GM18517 (cell line): ENCODE measurements around the gene PTGS1.
"Not testable (repeated sequence)": the region's sequence is repeated elsewhere in the genome, so short reads cannot be mapped to it uniquely, and the experiment has no call there.

Source experiments
- ATAC-seq: cut with Tn5 transposase; IDR thresholded peaks from one replicate; pipeline ENCODE4 v1.9.1; 2021; ENCODE audit warnings: mild to moderate bottlenecking, moderate library complexity; ENCODE audit not compliant: unreplicated experiment

PTGS1 gene

DNA sequence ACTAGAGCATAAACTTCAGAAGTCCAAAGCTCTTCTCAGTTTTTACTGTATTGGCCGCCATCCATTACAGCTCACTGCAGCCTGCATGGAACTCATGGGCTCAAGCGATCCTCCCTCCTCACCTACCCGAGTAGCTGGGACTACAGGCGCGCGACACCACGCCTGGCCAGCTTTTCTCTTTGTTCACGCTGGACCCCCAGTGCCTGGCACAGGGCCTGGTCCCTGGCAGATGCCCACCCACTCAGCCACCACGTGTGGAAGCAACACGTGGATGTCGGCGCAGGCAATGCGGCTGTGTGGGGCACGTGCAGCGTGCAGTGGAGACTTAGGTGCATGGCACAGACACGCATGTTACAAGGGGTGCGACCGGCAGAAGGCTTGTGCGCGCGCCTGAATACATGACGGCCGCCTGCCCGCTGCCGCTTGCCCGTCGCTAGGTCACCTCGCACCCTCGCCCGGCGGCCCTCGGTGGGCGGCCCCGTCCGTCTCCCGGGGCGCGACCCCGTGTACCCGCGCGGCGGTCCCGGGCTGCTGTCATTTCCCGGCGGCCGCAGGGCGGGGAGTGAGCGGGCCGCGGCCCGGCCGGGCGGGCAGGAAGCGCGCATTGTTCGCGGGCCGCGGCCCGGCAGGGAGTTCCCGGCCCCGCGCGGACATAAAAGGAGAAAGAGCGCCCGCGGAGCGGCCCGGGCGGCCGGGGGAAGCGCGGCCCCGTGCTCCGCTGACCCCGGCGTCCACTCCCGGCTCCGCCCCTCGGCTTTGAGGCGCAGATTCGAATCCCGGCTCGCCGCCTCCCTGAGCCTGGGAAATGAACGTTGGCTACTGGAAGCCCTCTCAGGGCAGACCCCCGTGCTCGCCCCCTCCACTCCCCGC, 24.1 kb upstream of the PTGS1 start:
- no peak for ATAC-seq

DNA sequence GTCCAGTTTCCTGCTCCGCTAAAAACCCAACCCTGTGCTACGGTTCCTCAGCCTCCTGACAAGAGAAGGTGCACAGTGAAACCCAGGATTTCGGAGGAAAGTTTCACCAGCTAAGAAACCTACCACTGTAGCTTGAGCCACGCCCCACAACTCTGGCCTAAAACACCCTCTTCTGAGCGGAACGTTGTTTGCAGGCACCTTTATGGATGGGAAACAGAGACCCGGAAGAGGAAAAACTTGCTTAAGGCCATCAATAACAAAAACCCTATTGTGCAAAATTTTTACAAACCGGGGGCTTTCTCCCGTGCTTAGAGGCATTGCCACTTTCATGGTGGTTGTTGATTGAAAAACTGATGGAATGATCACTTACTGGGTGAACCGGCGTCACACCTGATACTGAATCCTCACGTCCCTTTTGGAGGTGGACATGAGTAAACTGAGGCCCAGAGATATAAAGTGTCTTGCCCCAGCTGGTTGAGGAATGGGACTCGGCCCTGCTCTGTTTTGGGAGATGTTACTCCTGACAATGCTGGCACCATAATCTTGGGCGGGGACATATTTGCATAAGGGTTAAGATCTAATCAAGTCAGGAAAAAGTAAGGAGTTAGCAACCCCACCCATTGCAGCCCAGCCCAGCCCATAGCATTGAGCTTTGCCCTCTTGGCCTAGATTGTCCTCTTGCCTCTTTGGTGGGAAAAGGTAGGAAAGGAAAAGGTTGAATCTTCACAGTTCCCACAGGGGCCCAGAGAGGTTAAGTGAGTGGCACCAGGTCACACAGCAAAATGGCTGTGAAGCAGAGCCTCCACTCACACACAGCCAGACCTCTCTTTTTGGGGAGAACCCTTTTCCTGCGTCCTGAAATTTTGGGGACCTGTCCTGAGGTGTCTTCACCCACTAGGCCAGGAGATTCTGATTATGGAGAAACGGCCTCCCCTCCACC, 23.2 kb upstream of the PTGS1 start:
- no peak for ATAC-seq

DNA sequence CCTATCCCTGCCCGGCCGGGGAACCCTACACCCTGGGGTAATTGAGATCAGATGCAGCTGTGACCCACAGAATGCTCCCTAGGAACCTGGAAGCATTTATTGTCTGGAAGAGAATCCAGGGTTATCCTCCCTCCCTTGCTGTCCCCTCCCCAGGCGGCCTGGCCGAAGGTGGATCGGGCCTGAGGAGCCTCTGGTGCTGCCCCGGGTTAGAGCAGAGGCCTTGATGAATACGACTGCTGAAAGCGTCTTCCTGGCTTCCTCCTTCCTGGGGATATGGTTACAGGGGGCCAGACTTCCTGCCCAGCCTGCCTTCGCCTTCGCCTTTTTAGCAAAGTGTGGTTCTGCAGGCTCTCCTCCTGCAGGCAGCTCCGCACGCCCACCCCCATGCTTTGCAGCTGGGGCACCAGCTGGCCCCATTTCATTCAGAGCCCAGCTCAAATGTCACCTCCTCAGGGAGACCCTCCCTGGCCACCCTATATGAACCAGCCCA, 22.5 kb upstream of the PTGS1 start:
- ATAC-seq: no peak

DNA sequence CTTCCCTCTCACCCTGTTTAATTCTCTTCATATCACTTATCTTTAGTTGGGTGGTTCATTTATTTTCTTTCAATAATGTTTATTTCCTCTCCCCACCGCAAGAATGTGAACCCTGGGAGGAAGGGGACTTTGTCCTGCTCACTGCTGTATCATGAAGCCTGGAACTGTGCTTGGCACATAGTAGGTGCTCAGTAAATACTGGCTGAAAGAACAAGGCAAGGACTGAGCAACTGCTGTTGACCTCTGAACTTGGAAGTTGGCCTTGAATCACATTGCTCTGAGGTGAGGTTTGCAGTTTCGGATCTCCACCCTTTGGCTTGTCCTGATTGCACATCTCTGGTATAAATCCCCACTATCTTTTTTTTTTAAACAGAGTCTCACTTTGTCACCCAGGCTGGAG, 22.0 kb upstream of the PTGS1 start:
- no peak for ATAC-seq

DNA sequence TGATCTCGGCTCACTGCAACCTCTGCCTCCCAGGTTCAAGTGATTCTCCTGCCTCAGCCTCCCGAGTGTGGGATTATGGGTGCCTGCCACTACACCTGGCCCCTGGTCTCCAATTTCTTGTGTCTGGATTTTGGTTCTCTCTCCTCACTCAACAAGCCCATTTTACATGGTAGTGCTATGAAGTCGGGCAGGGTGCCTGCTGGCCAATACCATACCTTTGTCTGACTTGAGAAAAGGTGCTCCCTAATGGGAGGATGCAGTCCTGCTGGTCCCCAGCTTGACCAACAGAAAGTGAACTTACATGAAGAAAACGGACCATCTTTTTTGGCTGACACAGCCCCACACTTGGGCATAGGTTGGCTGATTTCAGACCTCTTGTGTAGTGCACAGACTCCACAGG, 21.6 kb upstream of the PTGS1 start:
- ATAC-seq: no peak

DNA sequence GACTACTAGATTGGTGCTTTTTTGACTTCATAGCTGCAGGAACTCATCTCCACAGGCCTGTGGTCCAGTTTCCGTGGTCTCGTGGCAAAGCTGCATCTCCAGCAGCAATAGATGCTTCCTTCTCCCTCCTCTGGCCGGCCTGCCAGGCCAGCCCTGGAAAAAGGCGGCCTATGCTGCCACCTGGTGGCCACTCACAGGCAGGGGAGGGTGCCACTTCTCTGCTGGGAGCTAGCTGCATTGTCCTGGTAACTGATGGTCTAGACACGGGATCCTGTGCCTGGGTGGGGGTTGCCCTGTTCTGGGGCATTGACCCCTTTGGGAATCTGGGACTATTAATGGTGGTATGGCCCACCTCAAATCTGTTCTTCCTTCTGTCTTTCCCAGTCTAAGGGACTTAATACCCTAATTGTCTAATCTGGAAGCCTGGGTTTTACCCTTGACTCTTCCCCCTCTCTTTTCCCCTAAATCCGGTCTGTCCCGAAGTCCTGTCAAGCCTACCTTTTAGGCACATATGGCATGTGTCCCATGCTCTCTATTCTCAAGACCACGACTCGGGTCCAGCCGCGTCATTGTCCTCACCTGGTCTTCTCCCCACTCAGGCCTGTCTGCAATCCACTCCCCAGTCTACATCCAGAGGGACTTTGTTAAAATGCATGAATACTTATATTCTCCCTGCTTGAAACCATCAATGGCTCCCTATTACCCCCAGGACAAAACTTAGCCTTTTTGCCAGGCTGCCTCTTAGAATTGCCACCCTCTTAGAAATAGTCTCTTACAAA, 20.1 kb upstream of the PTGS1 start:
- ATAC-seq: no peak

DNA sequence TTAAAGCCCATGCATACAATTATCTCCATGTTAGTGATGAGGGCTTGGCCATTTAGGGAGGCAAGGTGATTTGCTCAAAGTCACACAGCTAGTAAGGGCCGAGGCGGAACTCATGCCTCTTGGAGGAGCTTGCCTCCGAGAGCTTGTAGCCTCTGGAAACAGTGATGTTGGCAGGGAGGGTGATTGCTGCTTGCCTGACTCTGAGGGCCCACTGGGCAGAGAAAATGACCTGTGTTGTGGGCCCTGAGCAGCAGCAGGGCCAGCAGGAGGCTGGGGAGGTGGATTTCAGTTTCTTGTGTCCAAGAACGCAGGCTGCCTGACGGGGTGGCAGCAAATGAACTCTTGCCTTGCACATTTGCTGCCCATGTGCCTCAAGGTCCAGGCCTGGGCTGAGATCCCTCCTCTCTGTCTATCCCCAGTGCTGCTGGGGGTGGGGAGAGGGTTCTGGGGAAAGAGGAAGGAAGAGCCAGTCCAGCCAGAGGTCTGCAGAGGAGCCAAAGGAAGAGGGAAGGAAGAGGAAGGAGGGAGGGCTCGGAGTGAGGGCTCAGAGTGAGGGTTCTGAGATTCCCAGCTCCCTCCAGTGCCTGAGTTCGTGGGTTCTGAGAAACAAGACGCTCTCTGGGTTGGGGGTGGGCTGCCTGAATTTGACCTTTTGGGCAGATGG, 16.2 kb upstream of the PTGS1 start:
- ATAC-seq: no peak

DNA sequence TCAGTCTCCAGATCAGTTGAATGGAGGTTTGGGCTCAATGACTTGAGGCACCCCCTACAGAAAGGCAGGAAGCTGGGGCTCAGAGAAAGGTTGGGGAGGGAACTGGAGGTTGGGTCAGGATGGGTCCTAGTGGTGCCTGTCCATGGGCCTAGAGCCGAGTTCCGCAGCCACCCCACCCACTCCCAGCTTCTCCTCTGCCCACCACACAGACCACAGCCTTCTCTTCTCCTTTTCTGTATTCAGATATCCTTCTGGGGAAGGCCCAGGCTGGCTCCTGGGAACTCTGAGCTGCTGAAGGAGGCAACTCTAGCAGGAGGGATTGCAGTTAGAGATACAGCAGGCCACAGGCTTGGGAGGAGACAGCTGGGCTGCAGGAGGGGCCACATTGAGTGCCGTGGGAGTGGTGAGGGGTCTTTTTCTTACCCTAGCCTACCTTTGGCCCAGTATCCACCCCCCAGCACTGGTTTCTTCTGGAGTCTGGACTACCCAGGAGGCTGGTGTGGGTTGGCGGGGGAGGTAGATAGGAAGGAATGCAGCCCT, 15.4 kb upstream of the PTGS1 start:
- no peak for ATAC-seq

DNA sequence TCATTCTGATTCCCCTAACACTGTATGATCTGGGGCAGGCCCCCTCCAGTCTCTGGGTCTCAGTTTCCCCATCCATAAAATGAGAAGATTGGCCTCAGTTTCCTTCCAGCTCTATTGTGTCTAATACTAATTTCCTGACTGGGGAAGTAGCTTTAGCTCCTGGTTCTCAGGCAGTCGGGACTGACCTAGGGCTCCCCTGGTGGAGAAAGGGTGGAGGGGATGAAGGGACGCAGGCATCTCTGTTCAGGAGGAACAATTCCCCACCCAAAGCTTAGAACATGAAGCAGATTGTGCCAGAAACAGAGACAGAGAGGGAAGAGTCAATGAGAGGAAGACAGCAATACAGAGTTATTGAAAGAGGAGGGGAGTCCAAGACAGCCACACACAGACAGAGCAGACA, 14.2 kb upstream of the PTGS1 start:
- ATAC-seq: no peak

DNA sequence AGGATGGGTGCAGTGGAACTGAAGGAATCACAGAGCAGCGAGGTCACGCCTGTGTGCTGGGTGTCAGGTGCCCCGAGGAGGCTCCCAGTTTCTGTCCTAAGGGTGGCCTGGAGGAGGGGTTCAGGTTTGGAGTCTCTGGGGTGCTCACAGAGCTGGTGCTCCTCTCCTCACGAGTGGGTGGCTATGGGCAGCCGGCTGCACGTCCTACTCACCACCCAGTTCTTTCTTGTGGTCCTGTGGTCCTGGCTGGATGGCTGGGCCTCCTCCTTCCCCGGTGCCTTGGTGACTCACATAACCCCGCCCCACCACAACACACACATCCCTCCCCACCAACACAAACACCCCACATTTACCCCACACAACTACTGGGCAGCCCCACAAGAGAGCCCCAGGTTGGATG, 9.9 kb upstream of the PTGS1 start:
- no peak for ATAC-seq

DNA sequence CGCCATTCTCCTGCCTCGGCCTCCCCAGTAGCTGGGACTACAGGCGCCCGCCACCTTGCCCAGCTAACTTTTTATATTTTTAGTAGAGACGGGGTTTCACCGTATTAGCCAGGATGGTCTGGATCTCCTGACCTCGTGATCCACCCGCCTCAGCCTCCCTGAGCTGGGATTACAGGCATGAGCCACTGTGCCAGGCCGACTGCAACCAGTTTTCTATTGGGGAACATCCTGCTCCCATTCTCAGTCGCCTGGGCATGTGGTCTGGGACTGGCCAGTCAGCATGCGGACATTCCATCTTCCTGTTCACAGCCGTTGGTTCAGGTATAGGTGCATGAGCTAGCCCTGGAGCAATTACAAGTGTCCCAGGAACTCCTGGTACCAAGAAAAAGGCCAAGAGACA, 7.7 kb upstream of the PTGS1 start:
- not testable (repeated sequence) for ATAC-seq

DNA sequence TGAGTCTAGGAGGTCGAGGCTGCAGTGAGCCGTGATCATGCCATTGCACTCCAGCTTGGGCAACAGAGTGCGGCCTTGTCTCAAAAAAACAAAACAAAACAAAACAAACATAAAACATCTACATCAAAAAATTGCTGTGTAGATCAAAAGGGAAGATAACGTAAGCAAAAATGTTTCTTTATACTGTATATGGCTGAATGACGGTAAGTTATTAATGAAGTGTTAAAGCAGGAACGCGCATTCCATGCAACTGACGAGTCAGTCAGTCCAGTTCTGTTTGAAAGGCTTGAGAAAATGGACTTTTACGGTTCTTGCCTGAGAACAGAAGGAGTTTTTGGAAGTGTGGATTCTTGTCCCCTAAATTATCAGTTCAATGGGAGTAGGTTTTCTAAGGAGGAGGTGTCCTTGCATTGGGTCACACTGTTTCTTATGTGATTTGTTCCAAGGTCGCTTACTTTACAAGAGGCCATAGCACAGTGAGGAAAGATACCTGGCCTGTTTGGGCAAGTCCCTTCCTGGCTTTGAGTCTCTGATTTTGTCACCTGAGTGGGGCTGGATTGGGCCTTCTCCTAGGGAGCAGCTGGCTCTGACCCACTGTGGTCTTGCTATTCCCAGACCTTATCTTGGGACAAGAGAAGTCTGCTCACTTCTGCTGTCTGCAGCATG, 6.6 kb upstream of the PTGS1 start:
- no peak for ATAC-seq

DNA sequence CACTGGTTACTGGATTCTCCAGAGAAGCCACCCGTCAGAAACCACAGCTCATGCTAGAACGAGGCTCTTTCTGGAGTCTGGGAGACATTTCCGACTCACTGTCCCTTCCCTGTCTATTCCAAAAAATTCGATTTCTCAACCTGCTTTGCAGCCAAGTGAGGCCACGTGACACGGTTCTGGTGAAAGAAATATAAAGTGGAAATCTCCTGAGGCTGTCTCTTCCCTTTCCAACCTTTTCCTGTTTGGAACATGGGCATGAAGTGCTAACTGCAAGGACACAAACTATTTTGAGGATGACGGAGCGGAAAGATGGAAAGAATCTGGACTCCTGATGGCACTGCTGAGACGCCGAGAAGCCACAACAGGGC, 6.1 kb upstream of the PTGS1 start:
- no peak for ATAC-seq

DNA sequence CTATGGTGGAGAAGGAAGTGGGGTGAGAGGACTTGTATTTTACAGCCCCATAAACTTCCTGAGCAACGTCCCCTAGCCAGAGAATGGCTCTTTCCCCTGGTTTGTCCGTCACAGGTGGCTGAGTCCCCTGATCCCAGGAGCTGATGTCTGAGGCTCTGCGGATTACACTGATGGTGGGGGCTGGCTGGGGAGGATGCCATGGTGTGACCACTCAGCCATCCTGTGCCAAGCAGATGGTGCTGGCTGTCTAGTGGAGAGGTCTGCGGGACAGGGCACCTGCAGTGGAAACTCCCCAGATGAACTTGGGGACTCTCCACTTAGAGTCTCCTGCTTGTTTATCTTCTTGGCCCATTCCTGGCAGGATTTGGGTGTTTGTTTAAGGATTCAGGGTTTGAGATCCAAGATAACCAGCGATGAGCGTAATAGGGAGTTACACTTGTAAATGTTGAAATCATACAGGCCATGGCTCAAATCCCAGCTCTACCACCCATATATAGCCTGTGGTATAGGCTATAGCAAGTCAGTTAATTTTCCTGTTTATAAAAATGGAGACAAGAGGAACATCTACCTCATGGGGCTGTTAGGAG, 4.7 kb upstream of the PTGS1 start:
- ATAC-seq: no peak

DNA sequence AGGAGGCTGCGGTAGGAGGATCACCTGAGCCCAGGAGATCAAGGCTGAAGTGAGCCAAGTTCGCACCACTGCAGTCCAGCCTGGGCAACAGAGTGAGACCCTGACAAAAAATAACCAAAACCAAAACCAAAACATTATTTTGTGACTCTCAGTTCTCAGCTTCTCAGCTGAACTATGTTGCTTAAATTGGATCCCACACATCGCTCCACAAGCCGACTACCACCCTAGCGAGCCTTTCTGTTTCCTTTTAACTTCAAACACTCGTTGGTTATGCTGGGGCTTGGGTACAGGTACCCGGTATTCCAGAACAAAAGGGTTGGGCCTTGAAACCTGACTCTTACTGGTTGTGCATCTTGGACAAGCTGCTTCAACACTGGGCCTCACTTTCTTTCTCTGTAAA, 3.8 kb upstream of the PTGS1 start:
- no peak for ATAC-seq

DNA sequence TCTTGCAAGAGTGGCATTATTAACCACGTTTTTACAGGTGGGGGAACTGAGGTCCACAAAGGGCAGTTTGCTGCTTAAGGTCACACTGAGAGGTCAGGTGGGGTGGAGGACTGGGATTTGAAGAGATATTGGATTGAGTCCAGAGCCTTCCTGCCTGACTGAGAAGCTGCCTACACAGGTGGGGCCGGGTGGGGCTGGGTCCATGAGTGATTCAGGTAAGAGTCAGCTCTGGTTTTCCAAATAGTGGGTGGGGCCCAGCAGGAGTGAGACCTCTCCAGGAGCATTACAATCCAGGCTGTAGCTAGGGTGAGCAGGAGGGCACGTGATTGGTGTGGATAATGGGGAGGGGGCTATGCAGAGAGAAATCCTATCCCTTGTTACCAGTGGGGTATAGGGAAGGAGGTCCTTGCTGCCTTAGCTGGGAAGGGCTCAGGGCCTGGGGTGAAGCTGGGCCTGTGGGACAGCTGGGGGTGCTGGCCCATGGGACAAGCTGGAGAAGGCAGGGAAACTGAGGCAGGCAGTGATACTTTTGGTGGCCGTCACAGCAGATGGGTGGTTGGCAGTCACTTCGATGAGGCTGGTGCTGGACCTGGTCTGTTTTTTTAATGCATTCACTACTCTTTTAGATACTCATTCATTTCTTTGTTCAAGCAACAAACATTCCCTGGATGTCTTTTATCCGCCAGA, 2.9 kb upstream of the PTGS1 start:
- no peak for ATAC-seq

DNA sequence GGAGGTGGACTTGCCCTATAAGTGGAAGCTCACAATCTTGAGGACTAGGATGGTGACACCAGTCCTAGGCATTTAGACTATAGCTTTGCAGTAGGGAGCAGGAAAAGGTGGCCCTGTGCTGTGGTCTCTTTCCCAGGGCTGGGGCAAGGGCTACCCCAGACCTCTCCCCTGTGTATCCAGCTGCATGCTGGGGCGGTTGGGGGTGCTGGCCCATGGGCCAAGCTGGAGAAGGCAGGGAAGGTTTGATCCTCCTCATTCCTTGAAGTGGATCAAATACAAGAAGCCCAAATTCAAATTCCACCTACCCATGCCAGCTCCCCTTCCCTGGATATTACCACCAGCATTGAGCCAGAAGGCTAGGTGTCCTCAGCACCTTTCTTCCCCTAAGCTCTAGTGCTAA, 2.2 kb upstream of the PTGS1 start:
- ATAC-seq: no peak

DNA sequence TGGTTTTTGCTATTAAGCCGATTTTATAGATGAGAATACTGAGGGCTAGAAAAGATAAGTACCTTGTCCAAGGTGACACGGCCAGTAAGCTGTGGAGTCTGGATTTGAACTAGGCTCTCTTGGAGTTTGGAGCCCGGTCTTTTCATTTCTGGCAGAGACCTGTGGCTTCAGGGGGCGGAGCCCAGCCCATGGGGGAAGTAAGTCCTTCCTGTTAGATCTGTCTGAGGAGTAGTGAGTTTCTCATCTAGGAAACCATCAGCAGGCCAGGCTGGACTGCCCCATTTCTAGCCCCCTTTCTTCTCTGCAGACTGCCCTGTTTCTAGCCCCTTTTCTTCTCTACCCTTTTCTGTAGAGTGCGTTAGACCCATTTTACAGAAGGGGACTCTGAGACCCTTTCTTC, 521 bp upstream of the PTGS1 start:
- no peak for ATAC-seq

DNA sequence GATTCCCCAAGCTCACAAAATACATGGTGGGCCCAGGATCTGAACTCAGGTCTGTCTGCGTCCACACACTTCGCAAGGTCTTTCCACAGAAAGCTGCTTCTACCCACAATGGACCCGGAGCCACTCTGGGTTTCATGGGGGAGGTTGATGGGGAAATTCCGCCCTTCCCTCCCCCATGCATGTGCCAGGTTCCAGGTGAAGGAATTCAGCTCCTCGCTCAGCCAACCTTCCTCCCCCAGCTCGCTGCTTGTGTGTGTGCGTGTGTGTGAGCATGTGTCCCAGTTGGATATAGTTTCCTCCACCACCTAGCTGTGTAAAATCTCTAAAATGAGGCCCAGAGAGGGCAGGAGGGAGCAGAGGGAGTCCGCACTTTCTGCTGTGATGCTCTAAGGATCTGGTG, 1.0 kb downstream of the PTGS1 start:
- ATAC-seq: no peak
